ENCODE measurements around the gene FILIP1L.

DNA sequence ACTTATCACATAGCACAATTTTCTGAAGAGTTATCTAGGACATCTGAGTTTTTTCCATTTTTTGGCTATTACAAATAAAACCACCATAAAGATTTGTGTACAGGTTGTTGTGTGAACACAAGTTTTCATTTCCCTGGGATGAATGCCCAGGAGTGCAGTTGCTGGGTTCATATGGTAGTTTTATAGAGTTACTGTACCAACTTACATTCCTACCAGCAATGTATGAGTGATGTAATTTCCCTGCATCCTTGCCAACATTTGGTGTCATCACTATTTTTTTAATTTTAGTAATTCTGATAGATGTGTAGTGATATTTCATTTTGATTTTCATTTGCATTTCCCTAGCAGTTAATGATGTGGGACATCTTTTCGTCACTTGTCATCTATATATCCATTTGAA is 20.5 kb downstream of the FILIP1L start:
- TF ChIP-seq, protein P1, sequence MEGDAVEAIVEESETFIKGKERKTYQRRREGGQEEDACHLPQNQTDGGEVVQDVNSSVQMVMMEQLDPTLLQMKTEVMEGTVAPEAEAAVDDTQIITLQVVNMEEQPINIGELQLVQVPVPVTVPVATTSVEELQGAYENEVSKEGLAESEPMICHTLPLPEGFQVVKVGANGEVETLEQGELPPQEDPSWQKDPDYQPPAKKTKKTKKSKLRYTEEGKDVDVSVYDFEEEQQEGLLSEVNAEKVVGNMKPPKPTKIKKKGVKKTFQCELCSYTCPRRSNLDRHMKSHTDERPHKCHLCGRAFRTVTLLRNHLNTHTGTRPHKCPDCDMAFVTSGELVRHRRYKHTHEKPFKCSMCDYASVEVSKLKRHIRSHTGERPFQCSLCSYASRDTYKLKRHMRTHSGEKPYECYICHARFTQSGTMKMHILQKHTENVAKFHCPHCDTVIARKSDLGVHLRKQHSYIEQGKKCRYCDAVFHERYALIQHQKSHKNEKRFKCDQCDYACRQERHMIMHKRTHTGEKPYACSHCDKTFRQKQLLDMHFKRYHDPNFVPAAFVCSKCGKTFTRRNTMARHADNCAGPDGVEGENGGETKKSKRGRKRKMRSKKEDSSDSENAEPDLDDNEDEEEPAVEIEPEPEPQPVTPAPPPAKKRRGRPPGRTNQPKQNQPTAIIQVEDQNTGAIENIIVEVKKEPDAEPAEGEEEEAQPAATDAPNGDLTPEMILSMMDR (IDR thresholded peaks at IDR 0.05; ENCODE audit: insufficient read depth, low read length, poor library complexity, severe bottlenecking) = no peak
- no peak for TF ChIP-seq EZH2phosphoT487 (conservative IDR thresholded peaks at IDR 0.05; ENCODE audit: low read length)
